NCI-H2081 (cell line): ENCODE results near the gene IDH1.
"Not testable (repeated sequence)": the region's sequence is repeated elsewhere in the genome, so short reads cannot be mapped to it uniquely, and the experiment has no call there.

Experiments
- DNase-seq, 2 experiments: peaks; one replicate each; lab custom pipeline; 2025; lab: John Stamatoyannopoulos, UW

Gene IDH1

GRCh38 chr2:208254871-208255556 lies at the start of gene IDH1:
TSS of gene IDH1 (minus strand) at chr2:208255071. CDS start at chr2:208251551, 3,520 bp downstream.
- DNase-seq: peak; percentile 90 to 94

DNA sequence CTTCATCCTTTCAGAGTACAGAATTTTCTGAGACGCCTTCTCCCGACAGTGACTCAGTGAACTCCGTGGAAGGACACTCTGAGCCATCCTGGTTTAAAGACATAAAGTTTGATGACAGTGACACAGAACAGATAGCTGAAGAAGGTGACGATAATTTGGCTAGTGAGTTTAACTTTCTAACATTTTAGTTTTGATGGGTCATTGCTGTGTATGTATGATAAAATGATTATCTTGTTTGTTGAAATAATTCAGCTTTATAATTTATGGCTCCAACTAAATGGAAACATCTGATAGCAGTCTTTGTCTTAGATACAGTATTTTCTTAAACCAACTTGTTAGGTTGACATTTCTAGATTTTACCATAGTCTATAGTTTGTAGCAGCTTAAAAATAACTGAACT lies 49.3 kb upstream of the IDH1 start:
- no peak for DNase-seq

DNA sequence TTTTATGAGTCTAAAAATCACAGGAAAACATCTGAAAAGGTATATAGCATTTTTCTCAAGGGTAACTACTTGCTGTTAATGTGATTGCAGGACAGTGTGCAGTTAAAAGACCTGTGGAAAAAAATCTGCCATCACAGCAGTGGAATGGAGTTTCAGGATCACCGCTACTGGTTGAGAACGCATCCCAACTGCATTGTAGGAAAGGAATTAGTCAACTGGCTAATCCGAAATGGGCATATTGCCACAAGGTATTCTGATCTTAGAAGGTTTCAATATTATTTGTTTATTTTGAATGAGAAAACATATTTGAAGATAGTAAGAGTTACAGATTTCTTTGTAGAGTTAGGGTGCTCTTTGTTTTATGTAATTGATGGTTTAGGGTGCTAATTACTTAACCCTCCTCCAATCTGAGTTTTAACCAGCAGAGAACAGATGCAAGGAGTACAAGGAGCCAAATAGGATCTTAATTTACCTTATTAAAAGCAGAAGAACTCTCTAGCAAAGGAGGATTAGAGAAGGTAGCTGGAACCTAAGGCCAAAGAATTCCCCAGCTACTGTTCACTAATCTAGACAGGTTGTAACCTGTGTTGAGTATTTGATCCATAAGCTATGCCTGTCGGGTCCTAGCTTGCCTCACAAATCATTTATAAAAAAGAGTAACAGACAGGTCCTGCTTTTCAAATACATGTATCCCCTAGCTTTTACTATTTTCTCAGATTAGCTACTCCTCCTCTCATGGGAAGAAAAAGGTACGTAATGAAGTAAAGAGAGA lies 46.2 kb upstream of the IDH1 start:
- DNase-seq: no peak

DNA sequence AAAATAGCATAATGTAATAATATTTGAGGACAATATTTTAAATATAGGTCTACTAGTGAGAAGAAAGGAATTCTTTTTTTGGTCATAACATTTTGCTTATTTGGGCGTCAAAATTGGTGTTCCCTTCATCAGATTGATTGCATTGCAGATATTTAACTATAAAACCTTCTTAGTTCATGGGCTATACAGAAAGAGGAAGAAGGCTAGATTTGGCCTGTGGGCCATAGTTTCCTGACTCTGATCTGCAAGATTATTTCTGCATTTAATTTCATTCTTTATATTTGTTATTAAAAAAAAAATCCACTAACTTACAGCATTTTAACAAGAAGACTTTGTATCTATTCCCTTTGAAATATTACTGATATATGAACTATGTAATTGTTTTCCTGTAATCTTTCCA lies 43.1 kb upstream of the IDH1 start:
- DNase-seq: no peak

- DNase-seq: no peak
These were observed 41.7 kb upstream of the IDH1 start for GRCh38 chr2:208296610-208297009.

DNA sequence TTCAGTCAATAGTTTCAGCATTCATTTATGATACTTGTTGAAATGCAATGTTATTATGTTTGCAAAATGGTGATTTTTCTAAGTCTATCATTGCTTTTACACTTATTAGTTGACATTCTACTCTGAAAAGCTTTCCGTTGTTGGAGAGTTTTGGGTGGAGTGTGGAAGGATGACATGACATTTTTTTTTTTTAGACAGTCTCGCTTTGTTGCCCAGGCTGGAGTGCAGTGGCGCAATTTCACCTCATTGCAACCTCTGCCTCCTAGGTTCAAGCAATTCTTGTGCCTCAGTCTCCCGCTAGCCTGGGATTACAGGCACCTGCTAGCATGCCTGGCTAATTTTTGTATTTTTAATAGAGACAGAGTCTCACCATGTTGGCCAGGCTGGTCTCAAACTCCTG lies 41.0 kb upstream of the IDH1 start:
- DNase-seq: no peak

- DNase-seq: no peak
These were observed 39.7 kb upstream of the IDH1 start for GRCh38 chr2:208294482-208295024.

DNA sequence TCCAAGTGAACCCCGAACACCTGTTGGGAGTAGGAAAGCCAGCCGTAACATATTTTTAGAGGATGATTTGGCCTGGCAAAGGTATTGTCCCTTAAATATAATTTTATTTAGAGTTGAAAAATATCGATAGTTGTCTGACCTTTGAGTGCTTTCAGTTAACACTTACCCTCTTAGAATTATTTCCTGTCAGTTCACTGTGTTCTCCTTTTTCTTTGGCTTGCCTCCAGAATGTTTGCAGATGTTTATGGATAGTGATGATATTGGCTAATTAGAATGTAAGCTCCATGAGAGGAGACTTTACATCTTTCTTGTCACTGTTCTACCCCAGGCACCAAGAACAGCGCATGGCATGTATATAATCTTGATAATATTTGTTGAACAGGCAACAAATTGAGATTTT lies 31.0 kb upstream of the IDH1 start:
- DNase-seq: no peak

DNA sequence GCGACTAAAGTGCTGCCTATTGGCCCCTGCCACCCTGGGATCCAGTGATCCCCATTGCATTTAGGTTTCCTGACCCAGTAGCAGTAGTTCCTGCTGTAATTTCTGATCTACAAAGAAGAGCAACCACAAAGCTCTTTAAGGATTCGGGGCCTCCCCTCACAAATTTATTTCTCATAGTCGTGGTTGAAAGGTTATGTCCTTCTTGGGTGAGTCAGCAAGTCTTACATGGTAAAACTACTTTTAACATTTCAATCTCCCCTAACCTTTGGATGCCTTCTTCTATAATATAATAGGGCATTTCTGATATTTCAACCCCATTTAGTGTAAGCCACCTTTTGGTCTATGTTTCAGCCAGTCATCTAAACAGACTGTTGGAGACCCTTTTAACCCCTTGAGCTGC lies 26.1 kb upstream of the IDH1 start:
- no peak for DNase-seq

DNA sequence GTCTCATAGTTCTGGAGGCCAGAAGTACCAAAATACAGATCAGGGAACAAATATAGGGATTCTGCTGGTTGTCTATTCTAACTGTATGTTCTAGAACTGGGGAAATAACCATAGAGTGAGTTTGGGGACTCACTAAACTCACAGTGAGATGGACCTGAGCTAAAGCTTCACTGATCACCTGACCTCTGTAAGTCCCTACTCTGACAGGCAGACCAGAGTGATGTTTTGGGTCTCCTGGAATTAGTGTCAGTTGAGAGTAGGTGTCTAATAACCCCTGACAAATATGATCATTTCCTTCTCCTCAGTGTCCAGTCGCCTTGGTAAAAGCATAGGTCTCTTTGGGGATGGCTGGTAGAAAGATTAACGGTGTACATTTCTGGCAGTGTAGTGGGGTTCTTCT lies 25.4 kb upstream of the IDH1 start:
- no peak for DNase-seq

DNA sequence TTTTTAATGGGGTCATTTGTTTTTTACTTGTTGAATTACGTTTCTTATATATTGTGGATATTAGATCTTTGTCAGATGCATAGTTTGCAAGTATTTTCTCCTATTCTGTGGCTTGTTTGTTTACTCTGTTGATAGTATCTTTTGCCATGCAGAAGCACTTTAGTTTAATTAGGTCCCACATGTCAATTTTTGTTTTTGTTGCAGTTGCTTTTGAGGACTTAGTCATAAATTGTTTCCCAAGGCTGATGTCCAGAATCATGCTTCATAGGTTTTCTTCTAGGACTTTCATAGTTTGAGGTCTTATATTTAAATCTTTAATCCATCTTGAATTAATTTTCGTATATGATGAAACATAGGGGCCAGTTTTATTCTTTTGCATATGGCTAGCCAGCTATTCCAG lies 24.4 kb upstream of the IDH1 start:
- DNase-seq: no peak

- DNase-seq: no peak
These were observed 23.7 kb upstream of the IDH1 start for GRCh38 chr2:208278549-208278948.

GRCh38 chr2:208274748-208275147 lies 19.9 kb upstream of the IDH1 start:
- DNase-seq: no peak

- DNase-seq: no peak
These were observed 14.2 kb upstream of the IDH1 start for GRCh38 chr2:208269091-208269490.

- DNase-seq: no peak
These were observed 13.5 kb upstream of the IDH1 start for GRCh38 chr2:208268156-208268952.

DNA sequence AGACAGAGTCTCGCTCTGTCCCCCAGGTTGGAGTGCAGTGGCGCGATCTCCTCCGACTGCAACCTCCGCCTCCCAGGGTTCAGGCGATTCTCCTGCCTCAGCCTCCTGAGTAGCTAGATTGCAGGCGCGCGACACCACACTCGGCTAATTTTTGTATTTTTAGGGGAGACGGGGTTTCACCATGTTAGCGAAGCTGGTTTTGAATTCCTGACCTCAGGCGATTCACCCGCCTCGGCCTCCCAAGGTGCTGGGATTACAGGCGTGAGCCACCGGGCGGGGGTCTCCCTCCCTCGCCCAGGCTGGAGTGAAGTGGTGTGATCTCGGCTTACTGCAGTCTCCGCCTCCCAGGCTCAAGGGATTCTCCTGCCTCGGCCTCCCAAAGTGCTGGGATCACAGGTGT lies 12.7 kb upstream of the IDH1 start:
- not testable (repeated sequence) for DNase-seq

DNA sequence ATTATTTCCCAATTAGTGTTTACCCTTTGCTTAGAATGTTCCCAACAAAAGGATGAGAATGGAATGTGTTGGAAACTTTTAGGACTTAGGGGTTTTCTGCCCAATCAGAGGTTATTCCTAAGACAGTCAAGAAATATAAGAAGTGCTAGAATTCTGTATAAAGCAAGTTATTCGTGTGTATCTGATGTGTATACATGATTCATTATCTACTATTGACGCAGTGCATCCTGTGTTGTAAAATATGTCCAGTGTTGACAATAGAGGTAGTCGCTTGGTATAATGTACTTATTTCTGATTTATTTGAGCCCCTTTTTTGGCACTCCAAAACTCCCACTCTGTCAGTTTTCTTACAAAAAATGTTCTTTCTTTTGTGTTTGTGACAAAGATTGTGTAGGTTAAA lies 12.1 kb upstream of the IDH1 start:
- DNase-seq: no peak

DNA sequence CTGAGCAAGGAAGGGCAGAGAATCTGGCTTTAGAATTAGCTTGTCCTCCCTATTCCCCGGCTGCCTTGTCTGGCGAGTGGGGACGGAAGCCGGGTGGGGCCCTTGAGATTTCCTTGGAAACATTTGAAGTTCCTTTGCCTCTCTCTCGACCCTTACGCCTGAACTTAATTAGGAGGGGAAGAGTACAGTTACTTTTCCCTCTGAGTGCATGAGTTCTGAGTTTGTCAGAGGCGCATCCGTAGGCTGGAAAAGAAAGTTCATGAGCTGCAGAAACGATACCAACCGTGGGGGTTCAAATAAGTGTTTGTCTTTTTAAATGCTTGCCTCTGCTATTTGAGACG lies 11.7 kb upstream of the IDH1 start:
- DNase-seq: no peak

DNA sequence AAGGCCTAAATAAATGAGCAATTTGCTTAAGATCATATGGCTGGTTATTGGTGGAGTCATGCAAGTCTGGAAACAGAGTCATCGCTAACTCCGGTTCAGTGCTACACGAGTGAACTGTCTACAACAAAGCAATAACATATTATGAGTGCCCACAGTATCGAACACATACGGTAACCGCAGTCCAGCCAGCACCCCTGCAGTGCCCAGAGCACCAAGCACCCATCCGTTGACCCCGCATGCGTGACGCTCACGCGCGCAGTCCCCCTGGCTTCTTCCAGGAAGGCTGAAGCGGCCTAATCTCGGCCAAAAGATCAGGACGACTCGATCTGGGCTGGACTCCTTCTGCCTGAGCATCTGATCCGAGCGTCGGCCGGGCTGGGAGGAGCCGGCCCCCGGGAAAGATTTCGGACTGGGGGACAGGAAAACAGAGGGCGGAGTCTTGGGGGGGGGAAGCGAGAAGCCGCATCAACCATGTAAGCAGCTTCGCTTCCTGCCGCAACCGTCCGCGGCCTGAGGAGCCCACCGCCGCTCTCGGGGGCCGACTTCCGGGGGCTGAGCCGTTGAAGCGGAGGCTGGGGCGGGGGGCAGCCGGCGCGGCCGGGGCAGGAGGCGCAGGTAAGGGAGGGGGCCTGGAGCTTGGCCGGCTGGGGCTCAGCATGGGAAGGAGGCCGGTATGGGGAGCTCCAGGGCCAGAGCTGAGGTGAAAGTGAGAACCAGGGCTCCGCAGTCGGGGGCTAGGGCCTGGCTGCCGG lies 11.1 kb upstream of the IDH1 start, which contains the start of gene PIKFYVE:
PIKFYVE (plus strand) TSS at position 455 of the 752 bp plus-strand sequence. CDS start 5,265 bp downstream, outside the sequence.
- DNase-seq: peak; percentile 96 to 99

DNA sequence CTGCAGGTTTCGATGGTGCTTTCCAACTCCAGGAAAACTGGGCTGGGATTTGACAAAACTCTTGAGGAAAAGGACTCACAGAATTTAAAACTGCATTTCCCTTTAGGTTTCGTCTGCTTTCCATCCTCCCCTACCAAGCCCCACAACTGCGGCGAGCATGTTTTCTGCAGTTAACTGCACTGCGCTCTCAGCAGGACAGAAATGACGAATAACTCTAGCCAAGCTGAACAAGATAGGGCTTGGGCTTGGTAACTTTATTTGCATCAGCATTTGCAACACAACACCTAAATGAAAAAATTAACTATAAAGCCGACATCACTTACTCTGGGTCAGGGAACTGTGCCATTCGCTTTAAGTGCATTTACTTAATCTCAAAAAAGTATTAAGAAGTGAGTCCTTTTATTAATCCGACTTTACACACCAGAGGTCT lies 10.5 kb upstream of the IDH1 start:
- peak in 1 of 2 experiments; percentile 46 for DNase-seq
